ENCODE results near the gene CDC42BPA.
"Not testable (repeated sequence)": the region's sequence is repeated elsewhere in the genome, so short reads cannot be mapped to it uniquely, and the experiment has no call there.

Gene CDC42BPA

GRCh38 chr1:227305894-227306626 lies 12.2 kb downstream of the CDC42BPA start:
- DNase-seq, result no peak

GRCh38 chr1:227304665-227305064 lies 13.6 kb downstream of the CDC42BPA start:
- no peak for DNase-seq

- DNase-seq, result no peak
Measured at GRCh38 chr1:227303662-227304061, 14.6 kb downstream of the CDC42BPA start.

- no peak for DNase-seq
Measured at GRCh38 chr1:227300682-227301081, 17.6 kb downstream of the CDC42BPA start.

GRCh38 chr1:227299688-227300087 lies 18.6 kb downstream of the CDC42BPA start:
- DNase-seq, result no peak

GRCh38 chr1:227299241-227299627 lies 19.1 kb downstream of the CDC42BPA start:
- DNase-seq, result no peak

- no peak for DNase-seq
Measured at GRCh38 chr1:227298512-227299240, 19.6 kb downstream of the CDC42BPA start.

- no peak for DNase-seq
Measured at GRCh38 chr1:227297073-227297793, 21.1 kb downstream of the CDC42BPA start.

- no peak for DNase-seq
Measured at GRCh38 chr1:227295609-227296008, 22.7 kb downstream of the CDC42BPA start.

GRCh38 chr1:227285745-227286144 lies 32.5 kb downstream of the CDC42BPA start:
- DNase-seq, result no peak

- no peak for DNase-seq
Measured at GRCh38 chr1:227281371-227281770, 36.9 kb downstream of the CDC42BPA start.

- no peak for DNase-seq
Measured at GRCh38 chr1:227280836-227281235, 37.5 kb downstream of the CDC42BPA start.

- DNase-seq, result not testable (repeated sequence)
Measured at GRCh38 chr1:227276156-227276693, 42.1 kb downstream of the CDC42BPA start.

GRCh38 chr1:227273557-227273956 lies 44.7 kb downstream of the CDC42BPA start:
- DNase-seq, result no peak

- DNase-seq, result no peak
Measured at GRCh38 chr1:227272428-227272827, 45.9 kb downstream of the CDC42BPA start.

GRCh38 chr1:227270554-227270953 lies 47.7 kb downstream of the CDC42BPA start:
- DNase-seq, result no peak

- DNase-seq, result no peak
Measured at GRCh38 chr1:227268943-227269342, 49.3 kb downstream of the CDC42BPA start.

GRCh38 chr1:227265891-227266290 lies 52.4 kb downstream of the CDC42BPA start:
- DNase-seq, result no peak

- DNase-seq, result no peak
Measured at GRCh38 chr1:227263869-227264268, 54.4 kb downstream of the CDC42BPA start.

- DNase-seq, result no peak
Measured at GRCh38 chr1:227261501-227261900, 56.8 kb downstream of the CDC42BPA start.

GRCh38 chr1:227260433-227260832 lies 57.9 kb downstream of the CDC42BPA start:
- DNase-seq, result no peak

- DNase-seq, result no peak
Measured at GRCh38 chr1:227257964-227258363, 60.3 kb downstream of the CDC42BPA start.

GRCh38 chr1:227255086-227255732 lies 63.1 kb downstream of the CDC42BPA start:
- DNase-seq, result no peak

Data from SHP77 treated with DMSO at 0.1 percent for 48 hours (cell line).